ENCODE results near the gene PTPRN2. TPM values are rescaled to one million over a fixed set of nuclear protein-coding genes. Genes with fewer than 3 reads are reported as not detected.
"Not testable (repeated sequence)": the region's sequence is repeated elsewhere in the genome, so short reads cannot be mapped to it uniquely, and the experiment has no call there.

The PTPRN2 gene
- total RNA-seq, 1 donor = 0.27 TPM

- DNase-seq (ENCODE audit: low read depth in 2 of 3, low spot score in 2 of 3) = no peak
Observed at GRCh38 chr7:158395780-158396278, 191.8 kb downstream of the PTPRN2 start.

GRCh38 chr7:158395349-158395748, 192.3 kb downstream of the PTPRN2 start:
- no peak for DNase-seq (ENCODE audit: low read depth in 2 of 3, low spot score in 2 of 3)

GRCh38 chr7:158394936-158395335, 192.7 kb downstream of the PTPRN2 start:
- DNase-seq (ENCODE audit: low read depth in 2 of 3, low spot score in 2 of 3) = peak in 1 of 3 donors; percentile 26

GRCh38 chr7:158393926-158394625, 193.5 kb downstream of the PTPRN2 start:
- no peak for DNase-seq (ENCODE audit: low read depth in 2 of 3, low spot score in 2 of 3)

GRCh38 chr7:158392251-158392650, 195.4 kb downstream of the PTPRN2 start:
- DNase-seq (ENCODE audit: low read depth in 2 of 3, low spot score in 2 of 3) = no peak

- no peak for DNase-seq (ENCODE audit: low read depth in 2 of 3, low spot score in 2 of 3)
Observed at GRCh38 chr7:158391541-158391940, 196.1 kb downstream of the PTPRN2 start.

GRCh38 chr7:158391141-158391540, 196.5 kb downstream of the PTPRN2 start:
- no peak for DNase-seq (ENCODE audit: low read depth in 2 of 3, low spot score in 2 of 3)

GRCh38 chr7:158390460-158390859, 197.2 kb downstream of the PTPRN2 start:
- DNase-seq (ENCODE audit: low read depth in 2 of 3, low spot score in 2 of 3) = no peak

GRCh38 chr7:158389514-158390425, 197.9 kb downstream of the PTPRN2 start:
- no peak for DNase-seq (ENCODE audit: low read depth in 2 of 3, low spot score in 2 of 3)

- no peak for DNase-seq (ENCODE audit: low read depth in 2 of 3, low spot score in 2 of 3)
Observed at GRCh38 chr7:158388928-158389327, 198.7 kb downstream of the PTPRN2 start.

- DNase-seq (ENCODE audit: low read depth in 2 of 3, low spot score in 2 of 3) = no peak
Observed at GRCh38 chr7:158388072-158388471, 199.6 kb downstream of the PTPRN2 start.

GRCh38 chr7:158387546-158387891, 200.1 kb downstream of the PTPRN2 start:
- no peak for DNase-seq (ENCODE audit: low read depth in 2 of 3, low spot score in 2 of 3)

- DNase-seq (ENCODE audit: low read depth in 2 of 3, low spot score in 2 of 3) = no peak
Observed at GRCh38 chr7:158386866-158387545, 200.6 kb downstream of the PTPRN2 start.

- DNase-seq (ENCODE audit: low read depth in 2 of 3, low spot score in 2 of 3) = no peak
Observed at GRCh38 chr7:158386355-158386618, 201.3 kb downstream of the PTPRN2 start.

GRCh38 chr7:158385496-158386354, 201.9 kb downstream of the PTPRN2 start:
- not testable (repeated sequence) for DNase-seq (ENCODE audit: low read depth in 2 of 3, low spot score in 2 of 3)

- no peak for DNase-seq (ENCODE audit: low read depth in 2 of 3, low spot score in 2 of 3)
Observed at GRCh38 chr7:158384746-158385145, 202.9 kb downstream of the PTPRN2 start.

- DNase-seq (ENCODE audit: low read depth in 2 of 3, low spot score in 2 of 3) = no peak
Observed at GRCh38 chr7:158383665-158384064, 204.0 kb downstream of the PTPRN2 start.

- no peak for DNase-seq (ENCODE audit: low read depth in 2 of 3, low spot score in 2 of 3)
Observed at GRCh38 chr7:158382363-158383254, 205.0 kb downstream of the PTPRN2 start.

GRCh38 chr7:158381956-158382355, 205.7 kb downstream of the PTPRN2 start:
- no peak for DNase-seq (ENCODE audit: low read depth in 2 of 3, low spot score in 2 of 3)

- no peak for DNase-seq (ENCODE audit: low read depth in 2 of 3, low spot score in 2 of 3)
Observed at GRCh38 chr7:158378978-158379377, 208.6 kb downstream of the PTPRN2 start.
